ENCODE results near the gene ARHGEF2.

ARHGEF2 gene

DNA sequence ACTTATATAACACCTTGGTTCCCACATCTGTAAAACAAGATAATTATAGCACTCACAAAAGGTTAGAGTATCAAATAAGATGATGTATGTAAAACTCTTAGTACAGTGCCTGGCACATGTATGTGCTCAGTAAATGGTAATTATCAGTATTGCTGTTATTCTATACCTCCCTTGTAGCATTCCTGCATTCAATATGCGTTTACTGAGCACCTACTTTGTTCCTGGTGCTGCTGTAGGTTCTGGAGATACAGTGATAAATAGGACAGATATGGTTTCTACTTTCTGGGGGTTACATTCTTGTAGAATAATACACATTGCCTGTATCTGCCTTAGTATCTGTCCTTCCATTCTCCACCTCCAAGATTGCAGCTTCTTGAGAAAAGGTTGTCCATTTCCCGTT, 43.6 kb upstream of the ARHGEF2 start:
- H3K36me3 ChIP-seq (ENCODE audit: insufficient read depth) = peaks cover 22% of the 10 kb centered on the region; the same call in 1 of the 2 replicates
- peaks cover 26% of the 10 kb centered on the region for H3K4me1 ChIP-seq (ENCODE audit: low read depth, poor library complexity, severe bottlenecking)
- no peaks in the 10 kb centered on the region for H4K20me1 ChIP-seq (ENCODE audit: insufficient read depth)
- peak overlapping the region; percentile 1; the same call in 1 of the 2 replicates for H2AFZ ChIP-seq (ENCODE audit: low read depth)
- H3K27me3 ChIP-seq (ENCODE audit: insufficient read depth, low read depth) = no peaks in the 10 kb centered on the region
- TF ChIP-seq, protein P1, sequence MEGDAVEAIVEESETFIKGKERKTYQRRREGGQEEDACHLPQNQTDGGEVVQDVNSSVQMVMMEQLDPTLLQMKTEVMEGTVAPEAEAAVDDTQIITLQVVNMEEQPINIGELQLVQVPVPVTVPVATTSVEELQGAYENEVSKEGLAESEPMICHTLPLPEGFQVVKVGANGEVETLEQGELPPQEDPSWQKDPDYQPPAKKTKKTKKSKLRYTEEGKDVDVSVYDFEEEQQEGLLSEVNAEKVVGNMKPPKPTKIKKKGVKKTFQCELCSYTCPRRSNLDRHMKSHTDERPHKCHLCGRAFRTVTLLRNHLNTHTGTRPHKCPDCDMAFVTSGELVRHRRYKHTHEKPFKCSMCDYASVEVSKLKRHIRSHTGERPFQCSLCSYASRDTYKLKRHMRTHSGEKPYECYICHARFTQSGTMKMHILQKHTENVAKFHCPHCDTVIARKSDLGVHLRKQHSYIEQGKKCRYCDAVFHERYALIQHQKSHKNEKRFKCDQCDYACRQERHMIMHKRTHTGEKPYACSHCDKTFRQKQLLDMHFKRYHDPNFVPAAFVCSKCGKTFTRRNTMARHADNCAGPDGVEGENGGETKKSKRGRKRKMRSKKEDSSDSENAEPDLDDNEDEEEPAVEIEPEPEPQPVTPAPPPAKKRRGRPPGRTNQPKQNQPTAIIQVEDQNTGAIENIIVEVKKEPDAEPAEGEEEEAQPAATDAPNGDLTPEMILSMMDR (conservative IDR thresholded peaks at IDR 0.05; ENCODE audit: low read depth, low read length) = no peak
- no peak overlapping the region for H3K27ac ChIP-seq
- peaks cover 35% of the 10 kb centered on the region for H3K79me2 ChIP-seq (ENCODE audit: insufficient read depth, low read depth)
- H3K9ac ChIP-seq = no peak overlapping the region
- H3K4me3 ChIP-seq (IDR thresholded peaks at IDR 0.05; ENCODE audit: insufficient read depth, low read depth, low read length) = no peak overlapping the region
- H3K4me2 ChIP-seq = no peak overlapping the region

GRCh38 chr1:156021093-156021428, 42.7 kb upstream of the ARHGEF2 start:
- Histone ChIP-seq H3K9ac (peak overlapping the region; percentile 55; the same call in 1 of the 2 replicates), H3K4me1 (ENCODE audit: low read depth, poor library complexity, severe bottlenecking) (peaks cover 26% of the 10 kb centered on the region), H3K79me2 (ENCODE audit: insufficient read depth, low read depth) (peaks cover 41% of the 10 kb centered on the region), H3K4me2 (peak overlapping the region; percentile 73), H3K36me3 (ENCODE audit: insufficient read depth) (peaks cover 28% of the 10 kb centered on the region; the same call in 1 of the 2 replicates), H3K27me3 (ENCODE audit: insufficient read depth, low read depth) (no peaks in the 10 kb centered on the region), H3K27ac (no peak overlapping the region), H3K4me3 (IDR thresholded peaks at IDR 0.05; ENCODE audit: insufficient read depth, low read depth, low read length) (peak overlapping the region; percentile 99), H2AFZ (ENCODE audit: low read depth) (peak overlapping the region; percentile 70), H4K20me1 (ENCODE audit: insufficient read depth) (no peaks in the 10 kb centered on the region)
- TF ChIP-seq, protein P1 (conservative IDR thresholded peaks at IDR 0.05; ENCODE audit: low read depth, low read length) = no peak

- Histone ChIP-seq H4K20me1 (ENCODE audit: insufficient read depth) (no peaks in the 10 kb centered on the region), H3K4me1 (ENCODE audit: low read depth, poor library complexity, severe bottlenecking) (peaks cover 26% of the 10 kb centered on the region), H3K36me3 (ENCODE audit: insufficient read depth) (peaks cover 28% of the 10 kb centered on the region; the same call in 1 of the 2 replicates), H3K4me2 (peak within 1 kb of the TSS; percentile 83), H3K27ac (peak within 1 kb of the TSS; percentile 6; the same call in 1 of the 2 replicates), H3K79me2 (ENCODE audit: insufficient read depth, low read depth) (peaks cover 41% of the 10 kb centered on the region), H3K4me3 (IDR thresholded peaks at IDR 0.05; ENCODE audit: insufficient read depth, low read depth, low read length) (peak within 1 kb of the TSS; percentile 99), H3K9ac (peak within 1 kb of the TSS; percentile 55; the same call in 1 of the 2 replicates), H2AFZ (ENCODE audit: low read depth) (peak within 1 kb of the TSS; percentile 70), H3K27me3 (ENCODE audit: insufficient read depth, low read depth) (no peaks in the 10 kb centered on the region)
- TF ChIP-seq, protein P1 (conservative IDR thresholded peaks at IDR 0.05; ENCODE audit: low read depth, low read length) = peak; percentile 12; the same call in 1 of the 2 replicates
Measured at GRCh38 chr1:156020293-156021092, 42.1 kb upstream of the ARHGEF2 start, which contains the start of gene SSR2. TSS of gene SSR2 (minus strand) at chr1:156020951. CDS start at chr1:156020167, 784 bp downstream.

GRCh38 chr1:156019946-156020292, 41.6 kb upstream of the ARHGEF2 start:
- H3K27me3 ChIP-seq (ENCODE audit: insufficient read depth, low read depth) = no peaks in the 10 kb centered on the region
- peaks cover 26% of the 10 kb centered on the region for H3K4me1 ChIP-seq (ENCODE audit: low read depth, poor library complexity, severe bottlenecking)
- peak overlapping the region; percentile 55; the same call in 1 of the 2 replicates for H3K9ac ChIP-seq
- no peak overlapping the region; the same call in 1 of the 2 replicates for H3K27ac ChIP-seq
- peak overlapping the region; percentile 99 for H3K4me3 ChIP-seq (IDR thresholded peaks at IDR 0.05; ENCODE audit: insufficient read depth, low read depth, low read length)
- H3K36me3 ChIP-seq (ENCODE audit: insufficient read depth) = peaks cover 28% of the 10 kb centered on the region; the same call in 1 of the 2 replicates
- TF ChIP-seq, protein P1 (conservative IDR thresholded peaks at IDR 0.05; ENCODE audit: low read depth, low read length) = no peak
- H3K4me2 ChIP-seq = peak overlapping the region; percentile 83
- H4K20me1 ChIP-seq (ENCODE audit: insufficient read depth) = no peaks in the 10 kb centered on the region
- peaks cover 42% of the 10 kb centered on the region for H3K79me2 ChIP-seq (ENCODE audit: insufficient read depth, low read depth)
- H2AFZ ChIP-seq (ENCODE audit: low read depth) = peak overlapping the region; percentile 70; the same call in 1 of the 2 replicates

All from KMS-11 (cell line).